ENCODE data around the gene FBXL20. TPM values are rescaled to one million over a fixed set of nuclear protein-coding genes. Genes with fewer than 3 reads are reported as not detected.

Gene FBXL20
- total RNA-seq, 1 experiment from 2014 or later = 9.7 TPM

- no peak for TF ChIP-seq ZNF532 (CRISPR knock-in tag; IDR thresholded peaks at IDR 0.05; ENCODE audit: borderline replicate concordance)
- no peak for TF ChIP-seq EMX1 (CRISPR knock-in tag; IDR thresholded peaks at IDR 0.05)
- TF ChIP-seq IRF1 (CRISPR knock-in tag; IDR thresholded peaks at IDR 0.05) = no peak
- TF ChIP-seq ZNF317 (CRISPR knock-in tag; IDR thresholded peaks at IDR 0.05; ENCODE audit: borderline replicate concordance, low read depth) = no peak
- TF ChIP-seq ARID4B (CRISPR knock-in tag; IDR thresholded peaks at IDR 0.05; ENCODE audit: borderline replicate concordance) = peak; percentile 37; the same call in 1 of the 2 replicates
- TF ChIP-seq JAZF1 (CRISPR knock-in tag; IDR thresholded peaks at IDR 0.05) = no peak
- TF ChIP-seq AFF4 (CRISPR knock-in tag; IDR thresholded peaks at IDR 0.05; ENCODE audit: borderline replicate concordance) = no peak
- TF ChIP-seq CTCF (IDR thresholded peaks at IDR 0.05) = no peak
- no peak for TF ChIP-seq ZNF512 (CRISPR knock-in tag; IDR thresholded peaks at IDR 0.05; ENCODE audit: borderline replicate concordance)
- peak; percentile 59; the same call in 1 of the 2 replicates for TF ChIP-seq KAT7 (CRISPR knock-in tag; IDR thresholded peaks at IDR 0.05; ENCODE audit: borderline replicate concordance)
- TF ChIP-seq E2F4 (CRISPR knock-in tag; IDR thresholded peaks at IDR 0.05; ENCODE audit: borderline replicate concordance, low read depth) = no peak; the same call in 1 of the 2 replicates
- TF ChIP-seq ATF2 (CRISPR knock-in tag; IDR thresholded peaks at IDR 0.05; ENCODE audit: borderline replicate concordance, low read depth) = no peak
- peak; percentile 67; the same call in 1 of the 2 replicates for TF ChIP-seq MYBL2 (CRISPR knock-in tag; IDR thresholded peaks at IDR 0.05)
- TF ChIP-seq ZNF416 (CRISPR knock-in tag; IDR thresholded peaks at IDR 0.05) = no peak
- no peak for TF ChIP-seq USF1 (CRISPR knock-in tag; IDR thresholded peaks at IDR 0.05)
These were observed at the start of gene FBXL20 (continued) for GRCh38 chr17:39401412-39402243.

Measured in WTC11 (cell line).